SK-N-DZ (cell line): ENCODE measurements around the gene CCDC178.
"Not testable (repeated sequence)": the region's sequence is repeated elsewhere in the genome, so short reads cannot be mapped to it uniquely, and the experiment has no call there.

Experiments
- DNase-seq: peaks from one replicate; pipeline ENCODE4 v3.0.0-alpha.2; 2015; ENCODE audit warnings: low spot score

The CCDC178 gene

GRCh38 chr18:33014060-33014796 lies 426.3 kb downstream of the CCDC178 start:
- no peak for DNase-seq

GRCh38 chr18:33010149-33010548 lies 430.4 kb downstream of the CCDC178 start:
- DNase-seq: no peak

DNA sequence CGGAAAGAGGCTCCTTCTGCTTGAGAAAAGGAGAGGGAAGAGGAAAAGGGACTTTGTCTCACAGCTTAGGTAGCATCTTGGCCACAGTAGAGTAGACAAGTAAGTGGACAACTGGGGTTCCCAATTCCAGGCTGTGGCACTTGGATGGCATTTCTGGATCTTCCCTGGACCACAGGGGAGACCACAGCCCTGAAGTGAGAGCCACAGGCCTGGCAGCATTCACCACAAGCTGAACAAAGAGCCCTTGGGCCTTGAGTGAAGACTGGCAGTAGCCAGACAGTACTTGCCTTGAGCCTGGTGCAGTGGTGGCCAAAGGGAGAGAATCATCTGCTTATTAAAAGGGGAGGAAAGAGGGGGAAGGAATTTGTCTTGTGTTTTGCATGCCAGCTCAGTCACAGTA lies 441.6 kb downstream of the CCDC178 start:
- no peak for DNase-seq

DNA sequence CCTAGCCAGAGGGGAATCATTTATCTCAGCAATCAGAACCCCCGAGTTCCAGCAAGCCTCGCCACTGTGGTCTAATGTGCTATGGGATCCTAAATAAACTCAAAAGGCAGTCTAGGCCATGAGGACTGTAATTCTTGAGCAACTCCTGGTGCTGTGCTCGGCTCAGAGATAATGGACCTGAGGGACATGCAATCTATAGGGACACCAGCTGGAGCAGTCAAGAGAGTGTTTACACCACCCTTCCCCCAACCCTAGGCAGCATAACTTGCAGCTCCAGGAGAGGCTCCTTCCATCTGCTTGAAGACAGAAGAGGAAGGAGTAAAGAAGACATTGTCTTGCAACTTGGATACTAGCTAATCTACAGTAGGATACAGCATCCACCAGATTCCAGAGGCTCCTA lies 442.2 kb downstream of the CCDC178 start:
- DNase-seq: peak; percentile 9

DNA sequence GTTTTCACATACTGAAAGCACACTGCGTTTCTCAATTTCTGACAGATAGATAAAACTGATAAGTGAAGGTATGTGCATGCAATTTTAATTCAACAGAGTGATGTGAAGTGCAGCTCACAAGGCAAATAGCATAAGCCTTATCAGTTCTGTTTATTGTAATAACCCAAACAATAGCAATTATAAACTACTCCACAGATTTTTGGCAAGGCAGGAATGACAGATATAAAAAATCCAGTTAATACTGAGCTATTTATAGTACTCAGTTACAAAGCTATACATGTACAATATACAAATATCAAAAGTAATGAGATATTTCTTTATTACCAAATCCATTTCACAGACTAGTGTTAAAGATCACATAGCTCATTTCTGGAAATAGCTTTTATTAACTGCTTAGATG lies 456.8 kb downstream of the CCDC178 start:
- DNase-seq: no peak

GRCh38 chr18:32980896-32981295 lies 459.6 kb downstream of the CCDC178 start:
- no peak for DNase-seq

- no peak for DNase-seq
Measured at GRCh38 chr18:32975501-32975900, 465.0 kb downstream of the CCDC178 start.

DNA sequence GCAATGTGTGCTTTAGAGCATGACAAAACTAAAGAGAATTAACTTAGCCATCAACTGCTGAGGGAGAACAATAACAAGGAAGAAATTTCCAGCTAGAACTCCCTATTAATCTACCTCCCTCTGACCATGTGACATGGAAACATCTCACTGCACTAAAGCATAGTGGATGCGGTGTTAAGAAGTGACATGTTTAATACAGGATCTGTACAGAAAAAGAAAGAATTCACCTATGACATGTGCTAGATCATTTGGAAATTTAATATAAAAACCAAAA lies 465.4 kb downstream of the CCDC178 start:
- no peak for DNase-seq

DNA sequence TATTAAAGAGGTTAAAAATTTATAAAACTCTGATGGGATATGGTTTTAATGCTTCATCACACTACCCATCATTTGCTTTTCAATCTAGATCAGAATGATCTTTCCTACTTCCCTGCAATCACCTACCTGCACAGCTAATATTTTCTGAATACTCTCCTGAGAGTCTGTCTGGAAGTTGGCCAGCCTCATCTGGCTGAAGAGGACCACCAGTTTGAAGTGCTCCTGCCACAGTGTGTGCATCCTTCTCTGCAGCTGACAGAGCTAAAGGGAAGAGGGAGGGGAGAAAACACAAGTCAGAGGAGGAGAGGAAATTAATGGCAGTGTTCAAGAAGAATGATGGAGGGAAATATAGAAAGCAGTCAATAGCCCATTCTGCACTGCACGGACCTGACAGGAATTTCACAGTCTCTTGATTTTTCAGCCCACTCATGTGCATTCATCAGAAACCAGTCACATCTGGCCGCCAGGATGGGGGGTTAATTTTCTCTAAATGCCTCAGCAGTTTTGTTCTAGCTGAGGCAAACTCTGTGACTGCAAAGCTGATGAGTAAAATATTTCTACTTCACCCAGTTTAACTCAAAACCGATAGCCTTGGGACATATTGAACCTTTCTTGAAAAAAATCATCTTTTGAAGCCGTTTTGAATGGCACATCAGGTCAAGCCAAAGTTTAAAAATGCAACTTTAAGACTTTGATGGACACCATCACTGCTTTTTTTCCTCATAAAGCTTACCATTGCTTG lies 465.9 kb downstream of the CCDC178 start:
- no peak for DNase-seq

- no peak for DNase-seq
Measured at GRCh38 chr18:32968248-32968647, 472.3 kb downstream of the CCDC178 start.

GRCh38 chr18:32966141-32966540 lies 474.4 kb downstream of the CCDC178 start:
- DNase-seq: no peak

DNA sequence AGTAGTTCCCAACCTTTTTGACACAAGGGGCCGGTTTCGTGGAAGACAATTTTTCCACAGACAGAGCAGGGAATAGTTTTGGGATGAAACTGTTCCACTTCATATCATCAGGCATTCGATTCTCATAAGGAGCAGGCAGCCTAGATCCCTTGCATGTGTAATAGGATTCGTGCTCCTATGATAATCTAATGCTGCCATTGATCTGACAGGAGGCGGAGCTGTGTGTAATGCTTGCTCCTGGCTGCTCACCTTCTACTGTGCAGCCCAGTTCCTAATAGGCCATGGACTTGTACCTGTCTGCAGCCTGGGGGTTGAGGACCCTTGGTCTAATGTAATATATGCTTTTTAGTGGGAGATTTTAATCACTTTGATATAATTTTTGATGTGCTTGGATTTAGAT lies 479.0 kb downstream of the CCDC178 start:
- no peak for DNase-seq

DNA sequence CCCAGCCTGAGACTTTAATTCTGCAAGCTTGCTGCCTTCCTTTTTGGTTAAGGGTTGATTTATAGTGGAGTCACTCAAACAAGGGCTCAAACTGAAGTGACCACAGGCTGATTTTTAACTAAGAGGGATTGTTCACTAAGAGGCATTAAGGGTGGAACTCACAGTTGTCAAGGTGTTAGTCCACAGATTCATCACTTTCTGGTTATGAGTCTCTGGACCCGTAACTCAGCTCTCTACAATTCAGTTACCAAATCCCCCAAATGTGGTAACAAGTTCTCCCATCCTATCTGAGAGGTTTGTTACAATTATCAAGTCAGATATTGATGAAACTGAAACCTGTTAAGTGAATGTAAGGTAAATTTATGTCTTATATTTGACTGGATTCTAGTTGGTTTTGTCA lies 481.8 kb downstream of the CCDC178 start:
- no peak for DNase-seq

DNA sequence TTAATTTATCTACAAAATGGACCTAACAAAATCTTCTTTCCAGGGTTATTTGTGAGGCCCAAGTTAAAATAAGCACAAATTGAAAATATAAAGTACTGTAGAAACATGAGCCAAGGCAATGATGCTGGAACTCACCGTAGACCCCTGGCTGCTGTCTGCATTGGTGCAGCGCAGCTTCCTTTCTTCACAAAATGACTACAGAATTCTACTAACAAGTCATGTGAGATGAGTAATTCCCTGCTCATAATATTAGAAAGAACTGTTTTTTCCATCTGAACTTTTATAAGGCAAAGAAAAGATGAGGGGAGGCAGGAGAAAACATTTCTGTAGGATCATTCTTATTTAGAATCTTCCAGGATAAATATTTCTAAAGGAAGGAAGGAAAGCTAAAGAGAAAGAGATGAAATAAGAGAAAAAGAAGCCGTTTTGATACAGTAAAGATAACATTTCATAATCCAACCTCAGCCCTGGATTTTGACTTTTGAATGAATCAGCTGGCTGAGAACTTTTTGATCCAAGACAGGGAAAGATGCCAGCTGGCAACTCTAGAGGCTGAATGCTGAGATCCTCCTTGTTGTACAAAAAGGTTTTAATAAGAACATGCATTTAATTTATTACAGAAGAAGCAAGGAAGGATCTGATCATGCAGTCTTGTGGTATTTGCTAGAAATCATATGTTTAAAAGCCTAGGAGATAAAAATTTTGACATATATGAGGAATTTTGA lies 483.8 kb downstream of the CCDC178 start:
- DNase-seq: no peak

GRCh38 chr18:32952318-32952717 lies 488.2 kb downstream of the CCDC178 start:
- not testable (repeated sequence) for DNase-seq

DNA sequence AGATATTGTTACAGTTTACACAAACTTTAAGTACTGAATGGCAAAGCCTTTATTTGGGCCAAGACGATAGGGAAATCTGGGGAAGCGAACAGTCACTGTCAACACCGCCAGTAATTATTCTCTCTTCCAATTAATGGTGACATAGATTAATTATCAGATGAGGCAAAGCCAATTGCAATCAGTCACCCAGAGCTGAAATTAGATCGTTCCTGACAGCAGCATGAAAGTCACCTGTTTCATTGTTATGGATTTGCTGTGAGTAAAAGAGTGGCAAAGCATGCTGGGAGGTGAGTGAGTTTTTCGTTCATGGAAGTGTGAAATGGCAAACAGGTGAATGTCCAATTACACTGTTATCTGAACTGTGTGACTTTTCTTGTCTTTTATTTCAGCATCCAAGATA lies 502.9 kb downstream of the CCDC178 start:
- no peak for DNase-seq

DNA sequence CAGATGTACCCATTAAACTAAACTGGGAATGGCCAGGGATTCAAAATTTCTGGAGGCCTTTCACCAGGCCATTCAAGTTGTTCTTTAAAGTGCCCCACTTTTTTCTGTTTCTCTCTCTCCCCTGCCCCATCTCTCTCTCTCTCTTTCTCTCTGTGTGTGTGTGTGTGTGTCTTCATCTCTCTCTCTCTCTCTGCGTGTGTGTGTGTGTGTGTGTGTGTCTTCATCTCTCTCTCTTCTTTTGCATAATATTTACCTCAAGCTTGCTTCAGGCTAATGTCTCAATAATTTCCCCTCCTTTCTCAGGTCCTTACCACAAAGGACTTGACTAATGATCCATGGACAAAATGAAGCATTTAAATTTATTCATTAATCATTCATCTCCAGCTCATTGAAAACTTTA lies 503.5 kb downstream of the CCDC178 start:
- DNase-seq: no peak

DNA sequence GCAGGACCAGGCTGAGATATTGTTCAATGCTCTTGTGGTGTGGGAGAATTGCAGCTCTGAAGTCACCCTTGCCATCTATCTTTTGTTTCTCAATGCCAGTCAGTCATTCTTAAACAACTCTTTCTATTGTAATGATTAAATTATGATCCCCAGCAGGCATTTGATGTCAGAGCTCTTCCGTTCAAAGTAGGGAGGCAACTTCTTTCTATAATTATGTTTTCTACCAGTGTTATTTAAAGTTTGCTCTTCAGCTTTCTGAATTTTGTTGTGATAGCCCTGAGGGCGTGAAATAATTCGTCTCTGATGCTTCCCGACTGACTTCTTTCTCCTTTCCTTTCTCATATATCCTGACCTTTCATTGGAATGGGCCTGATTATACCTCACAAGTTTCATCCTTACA lies 506.3 kb downstream of the CCDC178 start:
- no peak for DNase-seq

- DNase-seq: peak; percentile 57
Measured at GRCh38 chr18:32930695-32931301, 509.7 kb downstream of the CCDC178 start.

DNA sequence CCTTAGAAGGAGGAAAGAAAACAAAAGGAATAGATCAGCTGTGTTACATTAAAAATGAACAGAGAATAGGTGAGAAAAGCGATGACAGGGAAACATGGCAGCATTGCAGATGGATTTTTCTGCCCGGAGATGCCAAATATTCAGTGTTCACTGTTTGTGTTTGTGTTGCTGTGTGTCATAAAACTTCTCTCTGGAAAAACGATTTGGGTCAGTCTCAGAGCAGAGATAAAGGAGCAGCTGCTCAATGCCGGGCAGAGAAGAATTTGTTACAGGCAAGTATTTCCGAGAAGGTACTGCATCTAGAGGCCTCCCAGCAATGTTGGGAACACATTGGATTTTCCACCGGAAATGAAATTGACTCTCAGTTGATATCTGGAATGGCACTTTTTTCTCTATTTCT lies 511.3 kb downstream of the CCDC178 start:
- no peak for DNase-seq

DNA sequence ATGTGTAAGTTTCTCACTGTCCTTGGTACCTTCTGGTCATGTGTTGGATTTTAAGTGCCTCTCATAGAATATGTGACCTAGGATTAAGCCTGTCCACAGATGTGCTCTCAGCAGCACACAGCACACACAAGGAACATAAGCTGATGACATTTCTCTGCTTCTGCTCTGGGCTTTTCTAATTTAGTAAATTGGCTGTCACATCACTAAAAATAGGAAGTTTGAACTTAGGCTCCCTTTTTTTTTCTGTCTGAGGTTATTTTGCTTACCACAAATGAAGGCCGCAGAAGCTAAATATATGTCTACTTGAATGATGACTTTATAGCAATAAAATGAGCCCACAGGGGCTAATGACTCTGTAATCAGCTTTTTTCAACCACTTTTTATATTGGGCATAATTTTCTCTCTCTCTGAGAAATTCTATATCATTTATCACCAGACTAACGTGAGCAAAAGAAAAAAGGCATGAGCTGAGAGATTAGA lies 517.5 kb downstream of the CCDC178 start:
- DNase-seq: no peak
